GM21723 (cell line): ENCODE data around the gene ZSCAN2.
A peak's percentile ranks its signal among the peaks of the same experiment; 100 is the strongest.
"Not testable (repeated sequence)": the region's sequence is repeated elsewhere in the genome, so short reads cannot be mapped to it uniquely, and the experiment has no call there.

ENCODE experiments used
- ATAC-seq: cut with Tn5 transposase; IDR thresholded peaks from one replicate; pipeline ENCODE4 v1.9.1; 2021; ENCODE audit warnings: mild to moderate bottlenecking, moderate library complexity; ENCODE audit not compliant: unreplicated experiment

Gene ZSCAN2

DNA sequence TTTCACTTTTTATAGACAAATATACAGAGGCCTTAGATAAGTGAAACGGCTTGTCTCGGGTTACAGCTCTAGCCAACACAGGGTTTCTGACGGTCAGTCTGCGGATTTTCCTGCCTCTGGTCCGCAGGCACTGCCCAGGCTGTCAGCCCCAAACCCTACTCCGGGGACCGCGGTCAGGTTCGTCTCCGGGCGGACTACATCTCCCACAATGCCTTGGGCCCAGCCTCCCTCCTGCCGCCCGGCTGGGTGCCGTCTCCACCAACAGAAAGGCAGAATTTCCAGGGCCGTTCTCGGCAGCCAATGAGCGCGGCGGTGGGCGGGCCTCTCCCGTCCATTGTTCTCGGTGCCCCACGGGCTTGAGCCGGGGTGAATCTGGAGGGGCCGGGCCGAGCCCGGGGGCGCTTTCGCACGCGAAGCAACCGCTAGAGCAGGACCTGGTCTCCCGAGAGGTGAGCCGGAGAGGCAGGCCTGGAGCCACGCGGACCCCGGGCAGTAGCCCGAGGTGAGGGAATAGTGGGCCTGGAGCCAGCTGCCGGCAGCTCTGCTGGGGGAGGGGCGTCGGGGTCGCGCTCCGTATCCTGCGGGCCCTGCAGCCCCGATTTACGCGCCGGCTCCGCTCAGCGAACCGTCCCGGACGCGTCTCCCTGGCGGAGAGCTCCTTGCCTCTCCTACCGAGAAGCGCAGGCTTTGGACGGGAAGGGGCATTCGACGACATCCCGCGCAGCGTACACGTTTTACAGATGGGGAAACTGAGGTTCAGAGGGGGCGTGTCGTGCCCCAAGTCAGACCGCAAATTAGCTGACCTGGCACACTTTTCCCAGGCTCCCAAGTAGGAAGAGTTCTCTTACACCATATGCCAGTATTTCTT, at the start of gene ZSCAN2:
Gene ZSCAN2, plus strand, starts transcription at position 323 of the 868 bp plus-strand sequence. CDS start 2,919 bp downstream, outside the sequence.
- ATAC-seq: peak; percentile 88

DNA sequence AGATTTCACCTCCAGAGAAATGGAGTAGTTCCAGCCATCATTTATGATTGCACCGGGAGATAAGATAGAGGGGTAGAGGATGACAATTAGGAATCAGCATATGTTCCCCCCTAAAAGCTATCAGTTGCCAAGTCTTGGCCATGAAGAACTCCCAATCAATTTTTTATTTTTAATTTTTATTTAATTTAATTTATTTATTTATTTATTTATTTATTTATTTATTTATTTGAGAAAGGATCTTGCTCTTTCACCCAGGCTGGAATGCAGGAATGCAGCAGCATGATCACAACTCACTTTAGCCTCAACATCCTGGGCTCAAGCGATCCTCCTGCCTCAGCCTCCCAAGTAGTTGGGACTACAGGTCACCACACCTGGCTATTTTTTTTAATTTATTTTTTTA, 49.2 kb upstream of the ZSCAN2 start:
- not testable (repeated sequence) for ATAC-seq

DNA sequence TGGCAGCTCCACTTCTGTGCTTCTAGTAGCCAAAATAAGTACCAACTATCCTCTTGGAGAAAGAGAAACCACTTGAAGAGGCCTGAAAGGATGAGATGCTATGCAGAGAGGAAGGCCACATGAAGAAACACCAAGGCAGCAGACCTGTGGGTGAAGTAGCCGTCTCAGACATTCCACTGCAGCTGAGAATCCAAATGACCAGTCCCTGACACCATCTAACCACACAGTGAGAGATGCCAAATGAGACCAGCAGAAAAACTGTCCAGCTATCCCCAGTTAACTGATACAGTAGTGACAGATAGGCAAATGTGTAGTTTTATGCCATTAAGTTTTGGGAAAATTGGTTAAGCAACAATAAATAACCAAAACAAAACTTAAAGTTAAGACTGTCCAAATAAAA, 47.9 kb upstream of the ZSCAN2 start:
- no peak for ATAC-seq

DNA sequence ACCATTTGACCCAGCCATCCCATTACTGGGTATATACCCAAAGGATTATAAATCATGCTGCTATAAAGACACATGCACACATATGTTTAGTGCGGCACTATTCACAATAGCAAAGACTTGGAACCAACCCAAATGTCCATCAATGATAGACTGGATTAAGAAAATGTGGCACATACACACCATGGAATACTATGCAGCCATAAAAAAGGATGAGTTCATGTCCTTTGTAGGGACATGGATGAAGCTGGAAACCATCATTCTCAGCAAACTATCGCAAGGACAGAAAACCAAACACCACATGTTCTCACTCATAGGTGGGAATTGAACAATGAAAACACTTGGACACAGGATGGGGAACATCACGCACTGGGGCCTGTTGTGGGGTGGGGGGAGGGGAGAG, 44.1 kb upstream of the ZSCAN2 start:
- ATAC-seq: not testable (repeated sequence)

DNA sequence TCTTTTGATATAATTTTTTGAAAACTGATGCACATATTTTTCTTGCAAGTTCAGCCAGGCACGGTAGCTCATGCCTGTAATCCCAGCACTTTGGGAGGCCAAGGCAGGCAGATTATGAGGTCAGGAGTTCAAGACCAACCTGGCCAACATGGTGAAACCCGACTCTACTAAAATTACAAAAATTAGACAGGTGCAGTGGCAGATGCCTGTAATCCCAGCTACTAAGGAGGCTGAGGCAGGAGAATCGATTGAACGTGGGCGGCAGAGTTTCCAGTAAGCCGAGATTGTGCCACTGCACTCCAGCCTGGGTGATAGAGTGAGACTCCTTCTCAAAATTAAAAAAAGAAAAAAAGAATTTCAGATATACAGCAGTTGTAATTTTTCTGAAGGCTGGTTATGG, 32.8 kb upstream of the ZSCAN2 start:
- ATAC-seq: not testable (repeated sequence)

DNA sequence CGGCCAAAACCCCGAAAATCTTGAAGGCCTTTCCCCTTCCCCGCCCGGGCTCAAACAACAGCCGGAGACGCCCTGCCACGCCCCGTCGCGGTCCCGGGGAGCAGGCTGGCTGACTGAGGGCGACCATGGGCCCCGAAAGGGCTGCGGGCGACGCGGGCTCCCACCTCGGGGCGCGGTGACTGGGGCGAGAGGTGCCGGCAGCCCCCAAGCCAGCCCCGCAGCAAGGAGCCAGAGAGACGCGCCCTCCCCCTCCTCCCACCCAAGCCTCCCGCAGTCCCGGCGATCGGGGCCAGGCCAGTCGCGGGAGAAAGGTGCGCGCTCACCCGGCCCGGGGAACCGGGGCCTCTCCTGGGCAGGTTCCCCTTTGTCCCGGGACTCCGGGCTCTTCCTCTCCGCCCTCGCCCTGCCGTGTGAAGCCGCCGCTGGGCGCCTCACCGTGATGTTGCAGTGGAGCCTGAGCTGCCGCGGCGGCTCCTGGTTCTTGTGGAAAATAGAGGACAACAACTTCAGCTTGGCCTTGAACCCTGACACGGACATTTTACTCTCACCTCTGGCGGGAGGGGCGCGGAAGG, 30.6 kb upstream of the ZSCAN2 start:
- ATAC-seq: peak; percentile 59

DNA sequence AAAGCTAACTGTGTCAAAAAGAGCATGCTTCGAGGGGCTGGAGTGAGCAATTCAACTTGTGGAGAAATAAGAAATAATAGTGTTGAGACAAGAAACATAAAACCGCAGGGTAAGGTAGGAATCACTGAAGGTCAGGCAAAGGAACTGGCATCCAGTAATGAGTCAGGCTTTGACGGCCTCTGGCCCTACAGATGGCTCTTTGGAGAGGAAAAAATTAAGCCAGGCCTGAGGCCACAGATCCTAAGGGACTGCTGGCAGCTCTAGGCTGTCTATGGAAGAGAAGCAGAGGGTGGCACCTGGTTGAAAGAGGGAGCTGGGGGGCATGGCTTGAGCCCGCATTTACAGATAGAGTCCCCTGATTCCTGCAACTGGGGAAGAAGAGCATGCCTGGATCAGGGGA, 28.6 kb upstream of the ZSCAN2 start:
- ATAC-seq: no peak

DNA sequence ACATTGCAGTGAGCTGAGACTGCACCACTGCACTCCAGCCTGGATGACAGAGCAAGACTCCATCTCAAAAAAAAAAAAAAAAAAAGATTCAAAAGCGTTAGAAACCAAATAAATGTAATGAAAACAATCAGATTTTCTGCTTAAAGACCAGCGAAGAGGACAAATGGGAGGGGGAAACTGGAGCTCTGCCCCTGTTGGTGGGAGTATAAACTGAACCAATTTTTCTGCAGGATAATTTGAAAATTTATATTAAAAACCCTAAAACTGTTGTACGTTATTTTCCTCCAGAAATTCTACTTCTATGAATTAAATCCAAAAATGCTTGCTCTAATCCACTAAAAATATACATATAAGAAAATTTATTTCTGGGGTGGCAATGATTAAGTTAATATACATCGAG, 25.3 kb upstream of the ZSCAN2 start:
- no peak for ATAC-seq

DNA sequence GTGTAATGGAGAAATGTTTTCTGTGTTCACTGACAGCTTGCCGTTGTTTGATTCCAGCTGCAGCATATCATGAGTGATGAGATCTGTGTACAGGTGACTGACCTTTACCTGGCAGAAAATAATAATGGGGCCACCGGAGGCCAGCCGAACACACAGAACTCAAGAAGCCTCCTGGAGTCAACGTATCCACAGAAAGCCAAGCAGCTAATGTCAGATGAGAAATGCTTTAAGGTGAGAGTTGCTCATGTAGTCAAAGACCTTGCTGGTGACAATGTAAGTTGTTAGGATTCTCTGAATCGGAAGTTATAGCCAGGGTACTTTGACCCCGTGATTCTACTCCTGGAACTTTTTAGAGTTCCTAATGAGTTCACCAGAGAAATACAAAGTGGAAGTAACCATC, 22.9 kb upstream of the ZSCAN2 start:
- ATAC-seq: not testable (repeated sequence)

DNA sequence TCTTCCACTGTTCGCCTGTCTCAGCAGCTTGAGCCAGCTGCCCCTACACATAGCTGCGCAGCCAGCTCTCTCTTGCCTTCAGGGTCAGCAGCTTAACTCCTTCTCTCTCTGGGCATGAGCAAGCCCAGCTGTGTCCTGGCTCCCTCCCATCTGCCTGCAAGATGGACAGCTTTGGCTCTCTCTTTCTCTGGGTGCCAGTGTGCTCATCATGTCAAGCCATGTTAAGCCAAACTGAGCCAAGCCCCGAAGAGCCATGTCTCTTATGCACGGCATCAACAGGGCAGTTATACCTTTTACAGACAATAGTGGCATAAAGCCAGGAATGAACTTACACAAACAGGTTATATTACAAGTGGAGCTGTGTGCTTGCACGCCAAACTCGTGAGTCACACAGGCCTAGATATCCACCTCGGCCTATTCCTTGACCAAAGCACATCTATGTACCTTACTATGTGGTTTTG, 21.5 kb upstream of the ZSCAN2 start:
- ATAC-seq: not testable (repeated sequence)

DNA sequence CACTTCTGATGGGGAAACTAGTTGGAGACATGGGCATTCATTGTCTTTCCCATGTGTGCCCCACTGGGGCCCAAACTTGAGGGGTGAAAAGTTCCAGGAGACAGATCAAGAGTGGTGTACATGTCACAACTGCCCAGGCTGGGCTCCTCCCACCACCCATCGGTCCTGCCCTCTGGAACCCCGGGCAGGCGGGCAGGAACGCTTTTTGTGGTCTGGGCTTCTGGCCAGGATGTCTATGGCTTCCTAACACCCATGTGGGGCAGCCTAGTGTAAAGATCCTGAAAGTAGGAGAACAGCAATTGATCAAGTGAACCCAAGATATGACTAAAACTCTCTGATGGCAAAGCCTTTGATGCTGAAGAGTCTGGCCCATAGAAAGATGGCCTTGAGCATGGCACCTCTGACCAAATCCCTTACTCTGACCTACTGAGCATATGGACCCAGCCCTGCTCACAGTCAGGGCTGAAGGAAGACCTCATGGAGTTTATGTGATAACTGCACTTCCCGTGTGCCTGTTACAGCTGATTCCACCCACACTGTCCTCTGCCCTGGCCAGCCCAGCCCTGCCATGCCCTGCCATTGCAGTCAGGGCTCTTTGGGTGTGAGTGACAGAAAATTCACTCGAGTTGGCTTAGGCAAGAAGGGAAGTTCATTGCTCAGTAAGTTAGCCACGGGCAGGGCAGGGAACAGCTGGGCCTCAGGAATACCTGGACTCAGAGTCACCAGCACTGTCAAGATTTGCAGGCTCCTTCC, 19.0 kb upstream of the ZSCAN2 start:
- not testable (repeated sequence) for ATAC-seq

DNA sequence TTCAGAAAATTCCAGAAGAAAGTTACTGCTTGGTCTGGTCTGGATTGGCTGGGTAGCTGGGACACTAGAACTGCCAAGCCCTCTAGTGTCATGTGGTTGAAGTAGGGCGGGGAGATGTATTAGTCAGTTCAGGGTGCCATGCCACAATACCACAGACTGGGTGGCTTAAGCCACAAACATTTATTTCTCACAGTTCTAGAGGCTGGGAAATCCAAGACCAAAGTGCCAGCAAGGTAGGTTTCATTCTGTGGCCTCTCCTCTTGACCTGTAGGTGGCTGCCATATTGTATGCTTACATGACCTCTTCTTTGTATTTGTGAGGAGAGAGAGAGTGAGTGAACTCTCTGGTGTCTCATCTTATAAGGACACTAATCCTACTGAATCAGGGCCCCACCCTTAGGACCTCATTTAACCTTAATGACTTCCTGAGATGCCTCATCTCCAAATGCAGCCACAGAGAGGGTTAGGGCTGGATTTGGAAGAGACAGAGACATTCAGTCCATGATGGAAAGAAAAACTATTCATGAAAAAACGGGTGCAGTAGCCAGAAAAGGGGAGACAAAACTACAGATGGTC, 18.1 kb upstream of the ZSCAN2 start:
- no peak for ATAC-seq

DNA sequence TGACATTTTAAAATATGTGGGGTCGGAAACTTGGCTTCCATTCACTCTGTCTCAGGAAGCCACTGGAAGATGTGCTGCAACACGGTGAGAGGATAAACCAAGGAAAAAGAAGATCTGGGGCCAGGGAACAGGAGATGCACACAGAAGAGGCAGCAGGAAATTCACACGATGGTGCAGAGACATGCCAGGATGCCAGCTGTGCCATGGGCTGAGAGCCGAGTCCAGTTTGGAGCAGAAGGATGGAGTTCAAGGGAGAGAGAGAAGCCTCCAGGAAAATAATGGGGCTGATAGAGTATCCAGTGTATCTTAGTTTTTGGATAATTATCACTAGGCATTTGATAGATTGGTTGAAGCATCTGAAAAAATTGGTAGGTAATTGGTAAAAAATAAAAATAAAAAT, 16.9 kb upstream of the ZSCAN2 start:
- ATAC-seq: not testable (repeated sequence)

DNA sequence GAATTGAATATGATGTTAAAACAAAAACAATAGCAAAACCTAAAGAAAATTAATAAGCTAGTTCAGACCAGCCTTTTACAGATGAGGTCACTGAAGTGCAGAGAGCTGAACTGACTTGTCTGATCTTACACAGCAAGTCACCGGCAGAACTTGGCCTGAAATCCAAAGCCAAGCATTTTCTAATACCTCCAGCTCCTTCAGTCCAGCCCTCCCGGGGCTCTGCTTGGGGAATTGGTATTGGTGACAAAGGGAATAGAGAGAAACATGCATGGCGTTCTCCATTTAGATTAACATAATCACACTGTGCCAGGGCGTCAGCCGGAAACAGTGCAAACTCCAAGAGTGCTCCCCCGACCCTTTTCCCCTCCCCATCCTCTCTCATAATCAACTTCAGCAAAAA, 14.1 kb upstream of the ZSCAN2 start:
- ATAC-seq: no peak

DNA sequence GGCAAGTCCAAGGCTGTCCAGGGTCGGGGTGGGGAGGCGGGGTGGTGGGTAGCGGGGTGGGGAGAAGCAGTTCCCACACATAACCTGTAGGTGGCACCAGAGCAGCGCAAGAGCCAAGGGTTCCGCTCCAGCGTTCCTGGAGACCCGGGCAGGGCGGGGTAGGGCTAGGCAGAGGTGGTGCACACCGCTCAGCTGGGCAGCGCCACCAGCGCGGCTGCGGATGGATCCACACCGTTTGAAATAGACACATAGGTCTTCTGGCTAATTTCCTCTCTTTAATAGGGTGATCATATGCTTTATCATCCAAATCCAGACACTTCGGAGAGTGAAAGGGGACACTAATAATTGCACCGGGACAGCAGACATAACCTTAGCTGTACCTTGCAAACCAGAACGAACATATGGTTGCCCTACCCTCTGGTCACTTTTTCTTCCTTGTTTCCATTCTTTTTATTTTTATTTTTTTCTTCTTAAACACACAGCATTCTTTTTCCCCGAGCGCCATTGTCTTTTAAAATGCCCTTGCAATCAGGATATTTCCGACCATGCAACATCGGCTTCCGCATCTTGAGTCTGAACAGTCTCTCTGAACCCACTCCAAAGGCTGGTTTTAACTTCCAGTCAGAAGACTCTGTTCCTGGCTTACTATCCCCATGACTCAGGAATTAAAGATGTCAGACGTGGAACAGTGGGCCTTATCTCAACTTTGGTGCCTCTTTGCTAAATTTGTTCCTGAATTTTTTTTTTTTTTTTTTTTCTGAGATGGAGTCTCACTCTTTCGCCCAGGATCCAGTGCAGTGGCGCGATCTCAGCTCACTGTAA, 12.5 kb upstream of the ZSCAN2 start:
- peak; percentile 93 for ATAC-seq

DNA sequence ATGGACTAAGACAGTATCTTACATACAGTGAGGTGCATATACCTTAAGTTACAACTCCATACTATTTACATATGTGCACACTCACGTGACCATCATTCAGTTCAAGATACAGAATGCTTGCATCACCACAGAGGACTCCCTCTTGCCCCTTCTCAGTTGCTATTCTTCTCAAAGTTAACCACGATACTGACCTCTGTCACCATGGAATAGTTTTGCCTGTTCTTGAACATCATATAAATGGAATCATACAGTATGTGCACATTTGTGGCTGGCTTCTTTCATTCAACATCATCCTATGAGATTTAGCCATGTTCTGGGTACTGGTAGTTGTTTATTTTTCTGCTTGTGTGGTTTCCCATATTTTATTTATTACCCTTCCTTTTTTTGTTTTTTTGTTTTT, 10.4 kb upstream of the ZSCAN2 start:
- ATAC-seq: no peak

DNA sequence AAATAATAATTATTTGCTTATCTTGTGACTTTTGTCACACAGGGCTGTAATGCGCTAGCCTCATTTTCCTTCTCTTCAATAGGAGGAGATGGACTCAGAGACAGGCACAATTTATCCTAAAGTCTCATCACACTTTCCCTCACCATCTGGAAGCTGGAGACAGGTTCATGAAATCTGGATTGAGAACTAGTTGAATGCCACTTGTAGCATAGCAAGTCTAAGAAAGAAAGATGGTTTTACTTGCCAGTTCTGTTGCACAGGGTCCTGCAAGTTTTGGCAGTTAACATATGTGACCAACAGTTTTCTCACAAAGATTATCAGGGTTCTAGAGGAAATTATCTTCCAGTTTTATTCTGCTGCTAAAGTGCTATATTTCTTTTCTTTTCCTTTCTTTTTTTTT, 9.0 kb upstream of the ZSCAN2 start:
- no peak for ATAC-seq

DNA sequence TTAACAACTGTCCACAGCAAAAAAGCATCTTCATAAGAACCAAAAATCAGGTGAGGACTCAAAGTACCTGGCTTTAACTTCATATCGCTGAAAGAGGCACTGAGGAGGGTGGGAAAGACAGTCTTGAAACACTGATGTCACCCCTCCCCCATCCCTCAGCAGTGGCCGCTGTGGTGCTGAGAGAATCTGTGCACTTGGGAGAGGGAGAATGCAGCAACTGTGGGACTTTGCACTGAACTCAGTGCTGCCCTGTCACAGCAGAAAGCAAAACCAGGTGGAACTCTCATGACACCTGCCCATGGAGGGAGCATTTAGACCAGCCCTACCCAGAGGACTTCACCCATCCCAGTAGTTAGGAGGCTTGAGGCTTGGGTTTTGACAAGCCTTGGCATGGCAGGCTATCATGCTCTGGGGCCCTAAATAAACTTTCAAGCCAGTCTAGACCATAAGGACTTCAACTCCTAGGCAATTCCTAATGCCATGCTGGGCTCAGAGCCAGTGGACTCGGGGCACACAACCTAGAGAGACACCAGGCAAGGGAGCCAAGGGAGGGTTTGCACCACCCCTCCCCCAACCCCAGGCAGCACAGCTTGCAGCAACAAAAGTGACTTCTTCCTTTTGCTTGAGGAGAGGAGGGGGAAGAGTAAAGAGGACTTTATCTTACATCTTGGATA, 6.1 kb upstream of the ZSCAN2 start:
- no peak for ATAC-seq

DNA sequence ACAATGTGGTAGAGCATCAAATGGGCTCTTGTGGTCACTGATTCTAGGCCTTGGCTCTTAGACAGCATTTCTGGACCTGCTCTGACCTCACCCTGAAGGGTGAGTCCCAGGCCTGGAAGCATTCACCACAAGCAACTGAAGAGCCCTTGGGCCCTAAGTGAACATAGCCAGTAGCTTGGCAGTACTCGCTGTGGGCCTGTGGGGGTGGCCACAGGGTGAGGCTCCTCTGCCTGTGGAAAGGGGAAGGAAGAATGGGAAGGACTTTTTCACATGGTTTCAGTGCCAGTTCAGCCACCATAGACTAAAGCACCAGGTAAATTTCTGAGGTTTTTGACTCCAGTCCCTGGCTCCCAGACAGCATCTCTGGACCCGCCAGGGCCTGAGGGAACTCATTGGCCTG, 5.1 kb upstream of the ZSCAN2 start:
- ATAC-seq: no peak

DNA sequence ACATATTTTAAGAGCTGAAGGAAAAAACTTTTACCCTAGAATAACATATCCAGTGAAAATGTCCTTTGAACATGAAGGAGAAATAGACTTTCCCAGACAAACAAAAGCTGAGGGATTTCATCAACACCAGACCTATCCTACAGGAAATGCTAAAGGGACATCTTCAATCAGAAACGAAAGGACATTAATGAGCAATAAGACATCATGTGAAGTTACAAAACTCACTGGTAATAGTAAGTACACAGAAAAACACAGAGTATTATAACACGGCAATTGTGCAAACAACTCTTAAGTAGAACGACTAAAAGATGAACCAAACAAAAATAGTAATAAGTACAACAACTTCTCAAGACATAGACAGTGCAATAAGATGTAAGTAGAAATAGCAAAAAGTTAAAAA, 3.5 kb upstream of the ZSCAN2 start:
- ATAC-seq: no peak
